Superior temporal gyrus (tissue), 1 donor: Measurements from ENCODE around the gene BICC1.

ENCODE experiments used
- DNase-seq: peaks from one replicate; pipeline ENCODE4 v3.0.0-alpha.2; 2016; ENCODE audit errors: extremely low spot score

The BICC1 gene

GRCh38 chr10:58608351-58608750 lies 95.7 kb downstream of the BICC1 start:
- DNase-seq = no peak

- DNase-seq = no peak
Measured at GRCh38 chr10:58608826-58609531, 96.3 kb downstream of the BICC1 start.

GRCh38 chr10:58609532-58610150 lies 97.0 kb downstream of the BICC1 start:
- DNase-seq = no peak

- no peak for DNase-seq
Measured at GRCh38 chr10:58615237-58615935, 102.7 kb downstream of the BICC1 start.

GRCh38 chr10:58618158-58618676 lies 105.5 kb downstream of the BICC1 start:
- DNase-seq = no peak

- DNase-seq = no peak
Measured at GRCh38 chr10:58621379-58622077, 108.9 kb downstream of the BICC1 start.

GRCh38 chr10:58622246-58622645 lies 109.6 kb downstream of the BICC1 start:
- DNase-seq = no peak

- DNase-seq = no peak
Measured at GRCh38 chr10:58625070-58625469, 112.4 kb downstream of the BICC1 start.

- no peak for DNase-seq
Measured at GRCh38 chr10:58627392-58627791, 114.7 kb downstream of the BICC1 start.

GRCh38 chr10:58631715-58632114 lies 119.0 kb downstream of the BICC1 start:
- DNase-seq = no peak

GRCh38 chr10:58632216-58632615 lies 119.5 kb downstream of the BICC1 start:
- no peak for DNase-seq

GRCh38 chr10:58637352-58637751 lies 124.7 kb downstream of the BICC1 start:
- no peak for DNase-seq

- DNase-seq = no peak
Measured at GRCh38 chr10:58638388-58638787, 125.7 kb downstream of the BICC1 start.

- DNase-seq = no peak
Measured at GRCh38 chr10:58641095-58641531, 128.4 kb downstream of the BICC1 start.

GRCh38 chr10:58641708-58642107 lies 129.0 kb downstream of the BICC1 start:
- no peak for DNase-seq

- DNase-seq = no peak
Measured at GRCh38 chr10:58642283-58642682, 129.6 kb downstream of the BICC1 start.

- DNase-seq = no peak
Measured at GRCh38 chr10:58642916-58643428, 130.3 kb downstream of the BICC1 start.

GRCh38 chr10:58644311-58644710 lies 131.6 kb downstream of the BICC1 start:
- no peak for DNase-seq

- no peak for DNase-seq
Measured at GRCh38 chr10:58645416-58646146, 132.9 kb downstream of the BICC1 start.

- DNase-seq = no peak
Measured at GRCh38 chr10:58647376-58648112, 134.9 kb downstream of the BICC1 start.
